SK-N-SH (cell line): ENCODE data around the gene APOBR. TPM values are rescaled to one million over a fixed set of nuclear protein-coding genes. Genes with fewer than 3 reads are reported as not detected.

Experiments used
- CTCF ChIA-PET: fragments of 300-600, 350-600 bp; formaldehyde crosslinking; extraction: SDS; loops from one replicate; lab custom pipeline; 2021; lab: Yijun Ruan, JAX
- POLR2A ChIA-PET: fragments of 350-600 bp; sonication (Branson Sonifier 250); formaldehyde crosslinking; extraction: SDS; loops from one replicate; lab custom pipeline; 2020; ENCODE audit warnings: antibody characterized with exemption, inconsistent platforms; lab: Yijun Ruan, JAX
- DNase-seq: peaks from one replicate; pipeline ENCODE4 v3.0.0; 2012
- H2AFZ ChIP-seq: fragments of 200-600 bp; sonication (generic); 2 replicates; pipeline ENCODE4 v1.8.1; 2016; ENCODE audit warnings: antibody characterized with exemption, mild to moderate bottlenecking, low read depth
- H3F3A ChIP-seq: fragments of 200-600 bp; sonication (generic); replicated peaks from 2 replicates; pipeline ENCODE3; 2016; ENCODE audit warnings: antibody characterized with exemption, mild to moderate bottlenecking; ENCODE audit not compliant: insufficient read depth
- H3K27ac ChIP-seq, 2 experiments: fragments of 200-500 bp in 1 of 2; fragments of 200-600 bp in 1 of 2; sonication (Bioruptor generic) in 1 of 2; sonication (generic), shearing (Covaris generic) in 1 of 2; 2 replicates each; pipeline versions ENCODE4 v1.5.1 to v1.6.1; 2014 to 2016; ENCODE audit warnings: low read depth in 2 of 2, inconsistent platforms in 1 of 2, low read length in 1 of 2, mild to moderate bottlenecking in 1 of 2, mixed read lengths in 1 of 2
- H3K27me3 ChIP-seq: fragments of 200-600 bp; sonication (generic), shearing (Covaris generic); 2 replicates; pipeline ENCODE4 v1.6.1; 2016; ENCODE audit warnings: mixed run types; ENCODE audit not compliant: insufficient read depth
- H3K36me3 ChIP-seq, 2 experiments: fragments of 200-500 bp in 1 of 2; fragments of 200-600 bp in 1 of 2; sonication (Bioruptor generic) in 1 of 2; sonication (generic) in 1 of 2; replicated peaks in 1 of 2; 2 replicates each; pipeline versions ENCODE3 to v1.5.1; 2014 to 2016; ENCODE audit warnings: low read length in 1 of 2, mild to moderate bottlenecking in 1 of 2; ENCODE audit not compliant: insufficient read depth in 2 of 2, control insufficient read depth in 1 of 2
- H3K4me1 ChIP-seq, 2 experiments: fragments of 200-500 bp in 1 of 2; fragments of 200-600 bp in 1 of 2; sonication (Bioruptor generic) in 1 of 2; sonication (generic), shearing (Covaris generic) in 1 of 2; 2 replicates each; pipeline versions ENCODE4 v1.5.1 to v1.6.1; 2014 to 2016; ENCODE audit warnings: low read depth in 1 of 2, low read length in 1 of 2, mixed run types in 1 of 2; ENCODE audit not compliant: insufficient read depth in 2 of 2, control insufficient read depth in 1 of 2
- H3K4me2 ChIP-seq: fragments of 200-600 bp; sonication (generic), shearing (Covaris generic); 2 replicates; pipeline ENCODE4 v1.6.1; 2017; ENCODE audit warnings: mixed run types
- H3K4me3 ChIP-seq, 2 experiments: fragments of 200-500 bp in 1 of 2; fragments of 200-600 bp in 1 of 2; sonication (Bioruptor generic) in 1 of 2; sonication (generic), shearing (Covaris generic) in 1 of 2; 2 replicates each; pipeline versions ENCODE4 v1.5.1 to v1.8.1; 2014 to 2016; ENCODE audit warnings: low read depth in 2 of 2, inconsistent platforms in 1 of 2, low read length in 1 of 2, mild to moderate bottlenecking in 1 of 2, mixed read lengths in 1 of 2, moderate library complexity in 1 of 2
- H3K79me2 ChIP-seq: fragments of 200-600 bp; sonication (generic); 2 replicates; pipeline ENCODE4 v1.8.1; 2017; ENCODE audit warnings: mild to moderate bottlenecking; ENCODE audit not compliant: insufficient read depth
- H3K9ac ChIP-seq: fragments of 200-600 bp; sonication (generic); 2 replicates; pipeline ENCODE4 v1.6.1; 2017; ENCODE audit warnings: mixed run types
- H3K9me2 ChIP-seq: fragments of 200-600 bp; sonication (generic); 2 replicates; pipeline ENCODE4 v1.6.1; 2017; ENCODE audit warnings: mixed run types
- H3K9me3 ChIP-seq: fragments of 200-600 bp; sonication (generic); 2 replicates; pipeline ENCODE4 v1.6.1; 2017; ENCODE audit warnings: mixed run types, mild to moderate bottlenecking, moderate library complexity
- H4K20me1 ChIP-seq: fragments of 200-600 bp; sonication (generic); 2 replicates; pipeline ENCODE4 v1.6.1; 2017; ENCODE audit warnings: mild to moderate bottlenecking, mixed run types; ENCODE audit not compliant: insufficient read depth
- CHD2 ChIP-seq: fragments of 150-350 bp; IDR thresholded peaks from 2 replicates; pipeline ENCODE4 v1.6.1; 2018; ENCODE audit warnings: low read length; ENCODE audit not compliant: partially characterized antibody
- CTCF ChIP-seq: fragments of 200-600 bp; sonication (generic); IDR thresholded peaks from 2 replicates; pipeline ENCODE4 v1.6.1; 2017; ENCODE audit warnings: antibody characterized with exemption, mild to moderate bottlenecking, moderate library complexity
- EP300 ChIP-seq, 2 experiments: IDR thresholded peaks; 2 replicates each; pipeline versions ENCODE4 v1.4.0 to v1.6.1; 2012; ENCODE audit warnings: borderline replicate concordance in 1 of 2, low read depth in 1 of 2, low read length in 1 of 2
- GATA2 ChIP-seq: sonication (generic); formaldehyde crosslinking; IDR thresholded peaks from 2 replicates; pipeline ENCODE4 v1.5.0; 2020; ENCODE audit warnings: mild to moderate bottlenecking, missing genetic modification reagents
- MEF2A ChIP-seq: IDR thresholded peaks from 2 replicates; pipeline ENCODE4 v1.4.0; 2012; ENCODE audit warnings: low read depth, borderline replicate concordance
- POLR2AphosphoS5 ChIP-seq: IDR thresholded peaks from 2 replicates; pipeline ENCODE4 v1.6.1; 2012; ENCODE audit warnings: low read depth, low read length
- RAD21 ChIP-seq: IDR thresholded peaks from 2 replicates; pipeline ENCODE4 v1.6.1; 2012; ENCODE audit warnings: mild to moderate bottlenecking, low read length
- REST ChIP-seq: IDR thresholded peaks from 2 replicates; pipeline ENCODE4 v1.6.1; 2012; ENCODE audit warnings: mild to moderate bottlenecking, low read depth, low read length, moderate library complexity
- SMC3 ChIP-seq: IDR thresholded peaks from 2 replicates; pipeline ENCODE4 v1.6.1; 2012; ENCODE audit warnings: low read depth, low read length, improper control_type of control experiment
- WGBS: methylation state at CpG from one replicate; pipeline ENCODE4 v1.1.6; 2017; ENCODE audit warnings: low lambda C conversion rate; 5-methylcytosine and 5-hydroxymethylcytosine counted together
- polyA plus RNA-seq, 3 experiments: library from polyadenylated mRNA; depleted of rRNA; stranded (reverse); fragments of >200 nt; gene quantifications; 2 replicates each; pipeline ENCODE4 v1.2.3, GENCODE V29; 2012
- TF ChIP-seq, protein P1 (sequence below): IDR thresholded peaks from 2 replicates; pipeline ENCODE4 v1.4.0; 2012; ENCODE audit warnings: low read depth, borderline replicate concordance
- TF ChIP-seq, protein P2 (sequence below): IDR thresholded peaks from 2 replicates; pipeline ENCODE4; 2012

APOBR gene
- polyA plus RNA-seq, 1 of the 3 experiments (the other 2 are of a cell fraction): not detected

DNA sequence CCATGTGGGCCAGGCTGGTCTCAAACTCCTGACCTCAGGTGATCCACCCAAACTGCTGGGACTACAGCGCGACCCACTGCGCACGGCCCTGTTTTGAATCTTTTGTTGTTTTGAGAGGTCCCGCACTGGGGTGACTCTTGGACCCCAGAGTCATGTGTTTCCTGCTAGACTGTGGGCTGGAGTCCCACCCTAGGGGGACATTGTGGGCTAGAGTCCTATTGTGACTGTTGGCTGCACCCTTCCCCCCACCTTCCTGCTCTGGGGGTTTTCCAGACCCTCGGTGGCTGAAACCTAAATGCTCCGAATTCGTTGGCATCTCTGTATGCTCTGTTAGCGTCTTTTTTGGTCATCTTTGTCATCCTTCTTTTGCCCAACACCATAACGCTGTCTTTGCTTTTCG, 28.3 kb downstream of the APOBR start:
- Histone ChIP-seq H3K27ac (no peak overlapping the region), H4K20me1 (no peaks in the 10 kb centered on the region), H2AFZ (no peak overlapping the region), H3F3A (no peaks in the 10 kb centered on the region), H3K4me2 (no peak overlapping the region), H3K9me3 (no peaks in the 10 kb centered on the region), H3K9ac (no peak overlapping the region), H3K4me1 (no peaks in the 10 kb centered on the region), H3K79me2 (no peaks in the 10 kb centered on the region), H3K36me3 (no peaks in the 10 kb centered on the region), H3K27me3 (no peaks in the 10 kb centered on the region), H3K9me2 (no peaks in the 10 kb centered on the region), H3K4me3 (no peak overlapping the region)
- 78% methylated on average over 11 of the region's 11 CpGs for WGBS
- CTCF ChIA-PET: no interaction called here
- TF ChIP-seq, protein P1, sequence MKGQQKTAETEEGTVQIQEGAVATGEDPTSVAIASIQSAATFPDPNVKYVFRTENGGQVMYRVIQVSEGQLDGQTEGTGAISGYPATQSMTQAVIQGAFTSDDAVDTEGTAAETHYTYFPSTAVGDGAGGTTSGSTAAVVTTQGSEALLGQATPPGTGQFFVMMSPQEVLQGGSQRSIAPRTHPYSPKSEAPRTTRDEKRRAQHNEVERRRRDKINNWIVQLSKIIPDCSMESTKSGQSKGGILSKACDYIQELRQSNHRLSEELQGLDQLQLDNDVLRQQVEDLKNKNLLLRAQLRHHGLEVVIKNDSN: no peak
- TF ChIP-seq RAD21: no peak
- no peak for TF ChIP-seq MEF2A
- no peak for TF ChIP-seq POLR2AphosphoS5
- no peak for TF ChIP-seq SMC3
- TF ChIP-seq, protein P2, sequence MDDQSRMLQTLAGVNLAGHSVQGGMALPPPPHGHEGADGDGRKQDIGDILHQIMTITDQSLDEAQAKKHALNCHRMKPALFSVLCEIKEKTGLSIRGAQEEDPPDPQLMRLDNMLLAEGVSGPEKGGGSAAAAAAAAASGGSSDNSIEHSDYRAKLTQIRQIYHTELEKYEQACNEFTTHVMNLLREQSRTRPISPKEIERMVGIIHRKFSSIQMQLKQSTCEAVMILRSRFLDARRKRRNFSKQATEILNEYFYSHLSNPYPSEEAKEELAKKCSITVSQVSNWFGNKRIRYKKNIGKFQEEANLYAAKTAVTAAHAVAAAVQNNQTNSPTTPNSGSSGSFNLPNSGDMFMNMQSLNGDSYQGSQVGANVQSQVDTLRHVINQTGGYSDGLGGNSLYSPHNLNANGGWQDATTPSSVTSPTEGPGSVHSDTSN: no peak
- TF ChIP-seq GATA2: no peak
- no peak for TF ChIP-seq CHD2
- no peak for DNase-seq
- POLR2A ChIA-PET: no interaction called here

- H3K9me3 ChIP-seq: no peaks in the 10 kb centered on the region
- no peak for TF ChIP-seq CHD2
- WGBS: 76% methylated on average over 6 of the region's 6 CpGs
- H2AFZ ChIP-seq: no peak overlapping the region
- no peaks in the 10 kb centered on the region for H4K20me1 ChIP-seq
- no peaks in the 10 kb centered on the region for H3K36me3 ChIP-seq
- H3K27ac ChIP-seq: no peak overlapping the region
- CTCF ChIA-PET: no interaction called here
- no peak overlapping the region for H3K9ac ChIP-seq
- H3K79me2 ChIP-seq: no peaks in the 10 kb centered on the region
- DNase-seq: no peak
- no peaks in the 10 kb centered on the region for H3K9me2 ChIP-seq
- H3K4me2 ChIP-seq: no peak overlapping the region
- H3K4me1 ChIP-seq: no peaks in the 10 kb centered on the region
- H3K4me3 ChIP-seq: no peak overlapping the region
- POLR2A ChIA-PET: no interaction called here
- H3F3A ChIP-seq: no peaks in the 10 kb centered on the region
- no peaks in the 10 kb centered on the region for H3K27me3 ChIP-seq
Measured at GRCh38 chr16:28524681-28525171, 30.3 kb downstream of the APOBR start.

- CTCF ChIA-PET: no interaction called here
- Histone ChIP-seq H3K9me2 (no peaks in the 10 kb centered on the region), H3K4me2 (no peak overlapping the region), H3K79me2 (no peaks in the 10 kb centered on the region), H3K9ac (no peak overlapping the region), H2AFZ (no peak overlapping the region), H3K27ac (no peak overlapping the region), H4K20me1 (no peaks in the 10 kb centered on the region), H3K4me1 (no peaks in the 10 kb centered on the region), H3F3A (no peaks in the 10 kb centered on the region), H3K9me3 (no peaks in the 10 kb centered on the region), H3K4me3 (no peak overlapping the region), H3K27me3 (no peaks in the 10 kb centered on the region), H3K36me3 (no peaks in the 10 kb centered on the region)
- DNase-seq: no peak
- POLR2A ChIA-PET: no interaction called here
- WGBS: 72% methylated on average over 11 of the region's 11 CpGs
- TF ChIP-seq, protein P1: no peak
- TF ChIP-seq GATA2: no peak
- TF ChIP-seq EP300 (IDR thresholded peaks at IDR 0.05; ENCODE audit: borderline replicate concordance in 1 of 2, low read depth in 1 of 2, low read length in 1 of 2): no peak
- no peak for TF ChIP-seq REST
- no peak for TF ChIP-seq CTCF
Measured at GRCh38 chr16:28526201-28527099, 32.0 kb downstream of the APOBR start.
